IPS DF 6.9 (cell line): Measurements from ENCODE around the gene SIGLEC7.
"Not testable (repeated sequence)": the region's sequence is repeated elsewhere in the genome, so short reads cannot be mapped to it uniquely, and the experiment has no call there.

ENCODE experiments used
- DNase-seq: peaks from one replicate; pipeline ENCODE4 v3.0.0-alpha.2; 2013; ENCODE audit warnings: low read depth, low spot score
- H3K27ac ChIP-seq: one replicate; pipeline ENCODE4 v1.5.1; 2013; ENCODE audit warnings: low read length, control low read depth
- H3K27me3 ChIP-seq: 2 replicates; pipeline ENCODE4 v1.6.1; 2013; ENCODE audit warnings: mild to moderate bottlenecking, low read length; ENCODE audit not compliant: control insufficient read depth, insufficient read depth
- H3K36me3 ChIP-seq: 2 replicates; pipeline ENCODE4 v1.6.1; 2013; ENCODE audit warnings: low read length; ENCODE audit not compliant: control insufficient read depth, insufficient read depth
- H3K4me1 ChIP-seq: 2 replicates; pipeline ENCODE4 v1.6.1; 2013; ENCODE audit warnings: low read length; ENCODE audit not compliant: control insufficient read depth, insufficient read depth
- H3K4me3 ChIP-seq: 2 replicates; pipeline ENCODE4 v1.5.1; 2013; ENCODE audit warnings: mild to moderate bottlenecking, low read length
- H3K9me3 ChIP-seq: 2 replicates; pipeline ENCODE4 v1.6.1; 2013; ENCODE audit warnings: low read length, inconsistent platforms; ENCODE audit not compliant: control insufficient read depth, insufficient read depth
- WGBS: extraction: QIAGEN DNeasy Blood & Tissue Kit; methylation state at CpG from one replicate; pipeline ENCODE4 v1.1.7; 2013; ENCODE audit warnings: mixed read lengths, missing lambda C conversion rate; ENCODE audit not compliant: insufficient read length, insufficient coverage; 5-methylcytosine and 5-hydroxymethylcytosine counted together

Gene SIGLEC7

DNA sequence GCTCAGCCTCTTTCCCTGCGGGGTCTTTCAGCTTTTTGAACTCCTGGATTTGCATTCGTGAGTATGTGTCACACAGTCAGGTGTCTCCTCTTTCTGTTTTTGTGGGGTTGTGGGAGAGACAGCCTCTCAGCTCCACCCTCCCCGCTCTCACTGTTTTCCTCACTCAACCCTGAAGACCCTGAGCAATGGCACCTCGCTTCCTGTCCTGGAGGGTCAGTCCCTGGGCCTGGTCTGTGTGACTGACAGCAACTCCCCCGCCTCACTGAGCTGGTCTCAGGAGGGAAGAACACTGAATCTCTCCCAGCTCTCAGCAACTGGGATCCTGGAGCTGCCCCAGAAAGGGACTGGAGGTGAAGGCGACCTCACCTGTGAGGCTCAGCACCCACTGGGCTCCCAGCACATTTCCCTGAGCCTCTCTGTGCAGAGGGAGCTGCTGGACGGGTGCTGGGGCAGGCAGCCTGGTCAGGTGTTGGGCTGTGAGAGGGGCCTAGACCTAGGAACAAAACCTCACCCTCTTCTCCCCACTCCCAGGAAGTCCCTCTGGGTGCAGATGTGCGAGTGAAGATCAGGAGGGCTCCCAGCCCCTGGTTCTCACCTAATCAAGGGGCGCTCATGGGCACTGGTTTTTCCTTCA is 4.2 kb upstream of the SIGLEC7 start:
- H3K27me3 ChIP-seq: no peaks in the 10 kb centered on the region; the same call in 1 of the 2 replicates
- DNase-seq: no peak
- peaks cover 4% of the 10 kb centered on the region; the same call in 1 of the 2 replicates for H3K4me1 ChIP-seq
- no peak overlapping the region for H3K4me3 ChIP-seq
- no peak overlapping the region for H3K27ac ChIP-seq
- no CpG with 5 or more reads among the region's 9 CpGs for WGBS
- no peaks in the 10 kb centered on the region for H3K36me3 ChIP-seq
- no peaks in the 10 kb centered on the region for H3K9me3 ChIP-seq

DNA sequence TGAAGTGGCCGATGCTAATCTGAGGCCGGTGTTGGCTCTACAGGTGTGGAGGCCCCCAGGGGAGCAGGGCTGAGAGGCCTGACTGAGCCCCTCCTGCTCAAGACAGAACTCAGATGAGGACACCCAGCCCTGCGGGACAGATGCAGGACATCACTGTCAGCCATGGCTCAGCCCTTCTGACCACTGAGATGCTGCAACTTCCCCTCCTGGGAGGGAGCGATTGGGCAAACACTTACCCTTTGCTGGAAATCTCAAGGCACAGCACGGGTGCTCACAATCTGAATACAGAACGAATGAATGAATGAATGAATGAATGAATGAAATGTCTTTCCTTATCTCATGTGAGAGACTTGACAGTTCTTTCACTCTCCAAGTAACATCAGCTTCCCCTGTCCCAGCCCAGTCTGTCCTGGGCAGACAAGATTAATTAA is 3.5 kb upstream of the SIGLEC7 start:
- no peak for DNase-seq
- no peaks in the 10 kb centered on the region; the same call in 1 of the 2 replicates for H3K27me3 ChIP-seq
- no peak overlapping the region for H3K27ac ChIP-seq
- no CpG with 5 or more reads among the region's 6 CpGs for WGBS
- H3K9me3 ChIP-seq: no peaks in the 10 kb centered on the region
- H3K4me1 ChIP-seq: peaks cover 4% of the 10 kb centered on the region; the same call in 1 of the 2 replicates
- H3K4me3 ChIP-seq: no peak overlapping the region
- H3K36me3 ChIP-seq: no peaks in the 10 kb centered on the region

- H3K27me3 ChIP-seq: no peaks in the 10 kb centered on the region; the same call in 1 of the 2 replicates
- no CpG with 5 or more reads among the region's 4 CpGs for WGBS
Measured at GRCh38 chr19:51139299-51140014, 2.6 kb upstream of the SIGLEC7 start.

DNA sequence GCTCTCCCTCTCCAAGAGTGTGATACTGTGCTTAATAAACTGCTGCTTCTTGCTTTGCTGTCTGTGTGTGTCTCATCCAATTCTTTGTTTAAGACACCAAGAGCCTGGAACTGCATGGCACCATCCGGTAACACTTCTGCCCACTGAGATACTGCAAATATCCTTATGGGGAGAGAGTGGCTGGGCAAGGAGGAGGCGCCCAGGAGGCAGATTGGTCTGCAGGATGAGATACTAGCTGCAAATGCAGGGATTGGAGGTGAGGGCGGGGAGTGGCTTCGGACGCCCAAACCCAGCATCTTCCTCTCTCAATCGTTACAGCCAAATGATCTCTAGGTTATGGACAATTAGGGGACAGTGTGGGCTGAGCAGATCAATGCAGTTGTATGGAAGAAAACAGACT is 1.7 kb upstream of the SIGLEC7 start:
- no peak overlapping the region for H3K4me3 ChIP-seq
- DNase-seq: no peak
- H3K27me3 ChIP-seq: no peaks in the 10 kb centered on the region

More at GRCh38 chr19:51139299-51140014, 2.6 kb upstream of the SIGLEC7 start:
- Histone ChIP-seq H3K4me3 (no peak overlapping the region), H3K36me3 (no peaks in the 10 kb centered on the region), H3K27ac (no peak overlapping the region), H3K9me3 (no peaks in the 10 kb centered on the region), H3K4me1 (peaks cover 4% of the 10 kb centered on the region; the same call in 1 of the 2 replicates)
- no peak for DNase-seq

GRCh38 chr19:51141181-51141580 is 920 bp upstream of the SIGLEC7 start:
- Histone ChIP-seq H3K4me3 (no peak overlapping the region), H3K9me3 (no peaks in the 10 kb centered on the region), H3K27ac (no peak overlapping the region), H3K36me3 (no peaks in the 10 kb centered on the region), H3K27me3 (no peaks in the 10 kb centered on the region), H3K4me1 (peaks cover 4% of the 10 kb centered on the region; the same call in 1 of the 2 replicates)
- no CpG with 5 or more reads among the region's 6 CpGs for WGBS
- no peak for DNase-seq

More for the DNA sequence above, 1.7 kb upstream of the SIGLEC7 start:
- Histone ChIP-seq H3K36me3 (no peaks in the 10 kb centered on the region), H3K27ac (no peak overlapping the region), H3K4me1 (peaks cover 4% of the 10 kb centered on the region; the same call in 1 of the 2 replicates), H3K9me3 (no peaks in the 10 kb centered on the region)
- WGBS: no CpG with 5 or more reads among the region's 6 CpGs

GRCh38 chr19:51142809-51143475 is 841 bp downstream of the SIGLEC7 start:
- WGBS: no CpG with 5 or more reads among the region's 15 CpGs
- not testable (repeated sequence) for DNase-seq, H3K27me3 ChIP-seq

GRCh38 chr19:51143486-51143885 is 1.4 kb downstream of the SIGLEC7 start:
- Histone ChIP-seq H3K4me3 (no peak overlapping the region), H3K36me3 (no peaks in the 10 kb centered on the region), H3K27ac (no peak overlapping the region), H3K4me1 (peaks cover 4% of the 10 kb centered on the region; the same call in 1 of the 2 replicates), H3K9me3 (no peaks in the 10 kb centered on the region), H3K27me3 (no peaks in the 10 kb centered on the region)
- DNase-seq: no peak
- WGBS: no CpG with 5 or more reads among the region's 5 CpGs

More at GRCh38 chr19:51142809-51143475, 841 bp downstream of the SIGLEC7 start:
- not testable (repeated sequence) for H3K27ac ChIP-seq, H3K36me3 ChIP-seq, H3K4me3 ChIP-seq, H3K4me1 ChIP-seq, H3K9me3 ChIP-seq

- no peak overlapping the region for H3K4me3 ChIP-seq
- no peak for DNase-seq
- no peaks in the 10 kb centered on the region for H3K27me3 ChIP-seq
- no peak overlapping the region for H3K27ac ChIP-seq
- peaks cover 4% of the 10 kb centered on the region; the same call in 1 of the 2 replicates for H3K4me1 ChIP-seq
- no peaks in the 10 kb centered on the region for H3K36me3 ChIP-seq
- no CpG with 5 or more reads among the region's 11 CpGs for WGBS
- H3K9me3 ChIP-seq: no peaks in the 10 kb centered on the region
Measured at GRCh38 chr19:51144482-51145045, 2.5 kb downstream of the SIGLEC7 start.

DNA sequence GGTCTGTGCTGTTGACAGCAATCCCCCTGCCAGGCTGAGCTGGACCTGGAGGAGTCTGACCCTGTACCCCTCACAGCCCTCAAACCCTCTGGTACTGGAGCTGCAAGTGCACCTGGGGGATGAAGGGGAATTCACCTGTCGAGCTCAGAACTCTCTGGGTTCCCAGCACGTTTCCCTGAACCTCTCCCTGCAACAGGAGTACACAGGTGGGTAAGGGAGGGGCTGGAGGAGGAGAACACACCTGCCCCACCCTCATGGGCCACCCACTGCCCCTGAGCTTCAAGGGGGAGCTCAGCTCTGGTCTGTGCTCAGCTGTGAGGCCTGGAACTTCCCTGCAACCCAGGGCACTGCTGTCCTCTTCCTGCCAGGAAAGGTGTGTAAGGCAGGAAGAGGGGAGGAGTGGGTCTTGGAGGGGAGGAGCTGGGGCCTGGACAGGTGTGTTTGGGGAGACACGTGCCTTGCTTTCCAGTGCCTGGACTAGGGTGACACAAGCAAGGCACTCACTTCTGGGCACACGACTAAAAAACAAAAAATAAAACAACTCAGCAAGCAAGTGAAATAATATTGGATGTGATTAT is 3.9 kb downstream of the SIGLEC7 start:
- DNase-seq: no peak
- no peak overlapping the region for H3K27ac ChIP-seq
- H3K9me3 ChIP-seq: no peaks in the 10 kb centered on the region
- WGBS: no CpG with 5 or more reads among the region's 4 CpGs
- H3K4me1 ChIP-seq: peaks cover 4% of the 10 kb centered on the region; the same call in 1 of the 2 replicates
- no peaks in the 10 kb centered on the region for H3K27me3 ChIP-seq
- no peaks in the 10 kb centered on the region for H3K36me3 ChIP-seq
- no peak overlapping the region for H3K4me3 ChIP-seq

DNA sequence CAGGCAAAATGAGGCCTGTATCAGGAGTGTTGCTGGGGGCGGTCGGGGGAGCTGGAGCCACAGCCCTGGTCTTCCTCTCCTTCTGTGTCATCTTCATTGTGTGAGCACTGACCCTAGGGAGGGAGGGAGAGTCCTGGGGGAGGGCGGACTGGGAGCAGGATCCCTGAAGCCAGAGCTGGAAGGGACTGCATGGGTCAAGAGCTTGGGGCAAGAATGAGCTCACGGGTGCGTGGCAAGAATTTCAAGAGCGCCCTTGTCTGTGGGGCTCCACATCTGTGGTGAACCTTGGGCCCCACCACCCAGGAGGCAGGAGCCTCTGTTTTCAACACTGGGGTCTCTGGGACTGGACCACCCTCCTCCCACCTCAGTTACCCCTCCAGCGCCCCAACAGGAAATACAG is 4.7 kb downstream of the SIGLEC7 start:
- no peak for DNase-seq
- Histone ChIP-seq H3K4me1 (no peaks in the 10 kb centered on the region), H3K27me3 (no peaks in the 10 kb centered on the region), H3K4me3 (no peak overlapping the region), H3K27ac (no peak overlapping the region), H3K9me3 (no peaks in the 10 kb centered on the region), H3K36me3 (no peaks in the 10 kb centered on the region)
- no CpG with 5 or more reads among the region's 7 CpGs for WGBS
